ENCODE data around the gene FADS1.

Gene FADS1

GRCh38 chr11:61778920-61779650, 37.7 kb downstream of the FADS1 start:
- Histone ChIP-seq H3K27ac (ENCODE audit: low read depth, low read length) (no peak overlapping the region), H3K9ac (ENCODE audit: low read depth, low read length) (no peak overlapping the region), H3K9me3 (ENCODE audit: insufficient read depth, low read depth, low read length) (no peaks in the 10 kb centered on the region), H3K27me3 (ENCODE audit: insufficient read depth, low read length) (no peaks in the 10 kb centered on the region), H3K4me1 (ENCODE audit: insufficient read depth, low read length) (no peaks in the 10 kb centered on the region), H3K4me3 (ENCODE audit: low read length) (no peak overlapping the region), H3K36me3 (ENCODE audit: insufficient read depth, low read length) (no peaks in the 10 kb centered on the region)
- 91% methylated on average over 24 of the region's 24 CpGs for WGBS

- H3K27me3 ChIP-seq (ENCODE audit: insufficient read depth, low read length), result no peaks in the 10 kb centered on the region
- no peak overlapping the region for H3K9ac ChIP-seq (ENCODE audit: low read depth, low read length)
- H3K4me1 ChIP-seq (ENCODE audit: insufficient read depth, low read length), result no peaks in the 10 kb centered on the region
- no peaks in the 10 kb centered on the region for H3K36me3 ChIP-seq (ENCODE audit: insufficient read depth, low read length)
- H3K4me3 ChIP-seq (ENCODE audit: low read length), result no peak overlapping the region
- no peaks in the 10 kb centered on the region for H3K9me3 ChIP-seq (ENCODE audit: insufficient read depth, low read depth, low read length)
- no peak overlapping the region for H3K27ac ChIP-seq (ENCODE audit: low read depth, low read length)
- 94% methylated on average over 11 of the region's 11 CpGs for WGBS
Measured at GRCh38 chr11:61778357-61778886, 38.4 kb downstream of the FADS1 start.

GRCh38 chr11:61777234-61778090, 39.3 kb downstream of the FADS1 start:
- H3K27ac ChIP-seq (ENCODE audit: low read depth, low read length), result no peak overlapping the region
- H3K9me3 ChIP-seq (ENCODE audit: insufficient read depth, low read depth, low read length), result no peaks in the 10 kb centered on the region
- H3K4me1 ChIP-seq (ENCODE audit: insufficient read depth, low read length), result peaks cover 1% of the 10 kb centered on the region
- H3K36me3 ChIP-seq (ENCODE audit: insufficient read depth, low read length), result no peaks in the 10 kb centered on the region
- 87% methylated on average over 67 of the region's 67 CpGs for WGBS
- H3K4me3 ChIP-seq (ENCODE audit: low read length), result no peak overlapping the region
- H3K9ac ChIP-seq (ENCODE audit: low read depth, low read length), result no peak overlapping the region; the same call in 1 of the 2 replicates
- no peaks in the 10 kb centered on the region for H3K27me3 ChIP-seq (ENCODE audit: insufficient read depth, low read length)

- H3K9me3 ChIP-seq (ENCODE audit: insufficient read depth, low read depth, low read length), result no peaks in the 10 kb centered on the region
- WGBS, result 79% methylated on average over 9 of the region's 9 CpGs
- no peak overlapping the region for H3K9ac ChIP-seq (ENCODE audit: low read depth, low read length)
- H3K4me3 ChIP-seq (ENCODE audit: low read length), result no peak overlapping the region
- peaks cover 9% of the 10 kb centered on the region for H3K4me1 ChIP-seq (ENCODE audit: insufficient read depth, low read length)
- no peaks in the 10 kb centered on the region for H3K27me3 ChIP-seq (ENCODE audit: insufficient read depth, low read length)
- H3K27ac ChIP-seq (ENCODE audit: low read depth, low read length), result no peak overlapping the region
- no peaks in the 10 kb centered on the region for H3K36me3 ChIP-seq (ENCODE audit: insufficient read depth, low read length)
Measured at GRCh38 chr11:61776561-61777075, 40.2 kb downstream of the FADS1 start.

- Histone ChIP-seq H3K9ac (ENCODE audit: low read depth, low read length) (no peak overlapping the region), H3K27ac (ENCODE audit: low read depth, low read length) (no peak overlapping the region), H3K4me1 (ENCODE audit: insufficient read depth, low read length) (peaks cover 9% of the 10 kb centered on the region), H3K27me3 (ENCODE audit: insufficient read depth, low read length) (no peaks in the 10 kb centered on the region), H3K36me3 (ENCODE audit: insufficient read depth, low read length) (no peaks in the 10 kb centered on the region), H3K4me3 (ENCODE audit: low read length) (no peak overlapping the region), H3K9me3 (ENCODE audit: insufficient read depth, low read depth, low read length) (no peaks in the 10 kb centered on the region)
- 90% methylated on average over 20 of the region's 20 CpGs for WGBS
Measured at GRCh38 chr11:61775606-61776554, 40.9 kb downstream of the FADS1 start.

GRCh38 chr11:61775106-61775505, 41.7 kb downstream of the FADS1 start:
- Histone ChIP-seq H3K9ac (ENCODE audit: low read depth, low read length) (no peak overlapping the region), H3K36me3 (ENCODE audit: insufficient read depth, low read length) (no peaks in the 10 kb centered on the region), H3K9me3 (ENCODE audit: insufficient read depth, low read depth, low read length) (no peaks in the 10 kb centered on the region), H3K27me3 (ENCODE audit: insufficient read depth, low read length) (no peaks in the 10 kb centered on the region), H3K4me1 (ENCODE audit: insufficient read depth, low read length) (peaks cover 9% of the 10 kb centered on the region), H3K4me3 (ENCODE audit: low read length) (no peak overlapping the region), H3K27ac (ENCODE audit: low read depth, low read length) (no peak overlapping the region)
- 95% methylated on average over 6 of the region's 6 CpGs for WGBS

- no peaks in the 10 kb centered on the region for H3K36me3 ChIP-seq (ENCODE audit: insufficient read depth, low read length)
- peaks cover 12% of the 10 kb centered on the region for H3K4me1 ChIP-seq (ENCODE audit: insufficient read depth, low read length)
- 93% methylated on average over 11 of the region's 12 CpGs for WGBS
- H3K9me3 ChIP-seq (ENCODE audit: insufficient read depth, low read depth, low read length), result no peaks in the 10 kb centered on the region
- no peak overlapping the region for H3K4me3 ChIP-seq (ENCODE audit: low read length)
- H3K27me3 ChIP-seq (ENCODE audit: insufficient read depth, low read length), result no peaks in the 10 kb centered on the region
- no peak overlapping the region for H3K9ac ChIP-seq (ENCODE audit: low read depth, low read length)
- H3K27ac ChIP-seq (ENCODE audit: low read depth, low read length), result no peak overlapping the region
Measured at GRCh38 chr11:61774411-61774810, 42.4 kb downstream of the FADS1 start.

GRCh38 chr11:61773809-61774208, 43.0 kb downstream of the FADS1 start:
- Histone ChIP-seq H3K4me3 (ENCODE audit: low read length) (no peak overlapping the region), H3K36me3 (ENCODE audit: insufficient read depth, low read length) (no peaks in the 10 kb centered on the region), H3K27ac (ENCODE audit: low read depth, low read length) (no peak overlapping the region), H3K4me1 (ENCODE audit: insufficient read depth, low read length) (peaks cover 13% of the 10 kb centered on the region), H3K9me3 (ENCODE audit: insufficient read depth, low read depth, low read length) (no peaks in the 10 kb centered on the region), H3K27me3 (ENCODE audit: insufficient read depth, low read length) (no peaks in the 10 kb centered on the region), H3K9ac (ENCODE audit: low read depth, low read length) (no peak overlapping the region)
- WGBS, result 92% methylated on average over 18 of the region's 18 CpGs

GRCh38 chr11:61773356-61773755, 43.4 kb downstream of the FADS1 start:
- Histone ChIP-seq H3K27ac (ENCODE audit: low read depth, low read length) (no peak overlapping the region), H3K9me3 (ENCODE audit: insufficient read depth, low read depth, low read length) (no peaks in the 10 kb centered on the region), H3K36me3 (ENCODE audit: insufficient read depth, low read length) (no peaks in the 10 kb centered on the region), H3K4me3 (ENCODE audit: low read length) (no peak overlapping the region), H3K4me1 (ENCODE audit: insufficient read depth, low read length) (peaks cover 13% of the 10 kb centered on the region), H3K27me3 (ENCODE audit: insufficient read depth, low read length) (no peaks in the 10 kb centered on the region), H3K9ac (ENCODE audit: low read depth, low read length) (no peak overlapping the region)
- WGBS, result 87% methylated on average over 10 of the region's 10 CpGs

GRCh38 chr11:61771985-61772455, 44.8 kb downstream of the FADS1 start:
- no peaks in the 10 kb centered on the region for H3K36me3 ChIP-seq (ENCODE audit: insufficient read depth, low read length)
- peaks cover 13% of the 10 kb centered on the region for H3K4me1 ChIP-seq (ENCODE audit: insufficient read depth, low read length)
- no peak overlapping the region for H3K4me3 ChIP-seq (ENCODE audit: low read length)
- 50% methylated on average over 3 of the region's 7 CpGs for WGBS
- H3K27me3 ChIP-seq (ENCODE audit: insufficient read depth, low read length), result no peaks in the 10 kb centered on the region
- no peak overlapping the region; the same call in 1 of the 2 replicates for H3K27ac ChIP-seq (ENCODE audit: low read depth, low read length)
- peak overlapping the region; percentile 8; the same call in 1 of the 2 replicates for H3K9ac ChIP-seq (ENCODE audit: low read depth, low read length)
- no peaks in the 10 kb centered on the region for H3K9me3 ChIP-seq (ENCODE audit: insufficient read depth, low read depth, low read length)
